T-helper 2 cell treated with Interferon-gamma antibody and Interleukin-4, amounts not matched to agents 100 ng/mL and 5 ng/mL, for 36 hours (primary cell): ENCODE data around the gene VAV2. TPM values are rescaled to one million over a fixed set of nuclear protein-coding genes. Genes with fewer than 3 reads are reported as not detected.

Source experiments
- intact Hi-C: fragments of 100-400 bp; cut with micrococcal nuclease; formaldehyde crosslinking; loops from one replicate; pipeline ENCODE4 v1.15.1; 2023
- total RNA-seq: library from RNA; stranded (reverse); gene quantifications from 2 replicates; pipeline ENCODE4 v1.2.3, GENCODE V29; 2022

Gene VAV2
- total RNA-seq, 1 donor from 2014 or later, result 7.3 TPM

DNA sequence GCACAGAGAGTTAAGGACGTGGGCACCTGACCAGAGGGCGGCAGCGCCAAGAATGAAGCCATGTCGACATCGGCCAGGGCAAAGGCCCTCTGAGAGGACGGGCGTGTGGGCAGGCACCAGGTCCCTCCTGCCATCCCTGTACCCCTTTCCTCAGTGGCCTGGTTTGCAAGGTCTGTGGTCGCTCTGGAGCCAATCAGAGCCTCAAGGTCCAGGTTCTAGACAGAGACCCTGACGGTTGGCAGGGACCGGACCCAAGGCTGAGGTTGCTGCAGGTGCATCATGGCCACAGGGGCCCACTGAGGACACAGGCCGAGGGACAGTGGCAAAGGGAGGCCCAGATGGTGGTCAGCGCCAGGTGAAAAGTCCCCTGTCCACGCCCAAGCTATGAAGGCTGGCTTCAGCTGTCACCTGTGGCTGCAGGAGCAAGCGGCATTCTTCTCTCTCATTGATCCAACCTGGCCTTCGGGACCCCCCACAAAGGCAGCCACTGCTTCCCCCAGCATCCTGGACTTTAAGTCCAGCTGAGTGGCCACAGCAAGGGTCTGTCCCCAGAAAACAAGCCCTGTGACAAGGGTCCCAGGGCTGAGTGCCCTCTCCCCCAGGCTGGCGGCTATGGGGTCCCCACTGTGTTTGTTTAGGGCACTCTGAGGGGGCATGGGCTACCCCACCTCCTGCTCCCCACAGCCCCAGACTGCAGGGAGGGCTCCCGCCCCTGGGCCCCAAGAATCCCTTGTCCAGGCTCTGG, 48.9 kb downstream of the VAV2 start:
- intact Hi-C loops, result no loop called here

DNA sequence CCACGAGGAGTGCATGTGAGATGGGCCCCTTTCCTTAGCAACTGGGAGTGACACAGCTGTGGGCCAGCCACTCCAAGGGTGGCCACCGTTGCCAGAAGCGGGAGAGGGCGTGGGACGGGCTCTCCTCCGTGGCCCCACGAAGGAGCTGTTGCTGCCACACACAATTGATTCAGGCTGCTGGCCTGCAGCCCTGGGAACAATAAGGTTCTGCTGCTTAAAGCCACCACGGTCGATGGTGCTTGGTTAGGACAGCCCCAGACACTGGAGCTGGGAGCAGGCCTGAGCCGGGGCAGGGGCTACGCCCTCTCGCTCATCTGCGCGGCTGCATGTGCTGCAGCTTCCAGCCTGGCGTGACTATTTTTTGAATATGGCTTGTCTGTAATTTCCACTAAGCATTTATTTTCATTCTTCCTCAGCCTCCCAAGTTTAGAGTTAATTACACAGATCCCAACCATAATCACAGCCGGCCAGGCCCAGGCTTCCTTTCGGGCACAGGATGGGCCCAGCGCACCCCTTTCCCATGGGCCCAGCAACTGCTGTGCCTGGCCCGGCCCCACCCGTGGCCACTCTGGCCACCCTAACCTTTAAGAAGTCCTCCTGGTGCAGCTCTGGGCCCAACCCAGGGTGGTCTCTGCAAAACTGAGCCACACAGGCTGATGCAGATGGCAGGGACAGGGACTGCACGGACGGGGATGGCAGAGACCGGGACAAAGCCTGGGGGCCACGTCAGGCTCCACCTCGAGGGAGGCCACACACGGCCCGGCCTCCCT, 49.7 kb downstream of the VAV2 start:
- intact Hi-C loops, result no loop called here

DNA sequence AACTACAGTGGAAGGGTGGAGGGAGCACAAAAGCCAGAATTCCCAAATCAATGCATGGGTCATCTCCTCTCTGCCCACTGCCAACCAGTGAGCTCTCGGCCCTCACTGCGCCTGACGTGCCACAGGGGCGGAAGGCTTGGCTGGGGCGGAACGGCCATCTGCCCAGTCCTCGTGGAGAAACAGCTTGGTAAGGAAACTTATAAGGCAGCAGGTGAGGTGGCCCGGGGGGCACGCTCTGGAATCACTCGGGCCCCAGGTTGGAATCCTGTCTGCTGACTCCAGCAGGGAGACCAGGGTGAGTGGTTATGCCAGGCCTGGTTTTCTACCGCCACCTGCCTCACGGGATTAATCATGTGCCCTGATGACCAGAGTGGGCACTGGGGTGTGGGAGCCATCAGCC, 52.3 kb downstream of the VAV2 start:
- intact Hi-C loops, result no loop called here

DNA sequence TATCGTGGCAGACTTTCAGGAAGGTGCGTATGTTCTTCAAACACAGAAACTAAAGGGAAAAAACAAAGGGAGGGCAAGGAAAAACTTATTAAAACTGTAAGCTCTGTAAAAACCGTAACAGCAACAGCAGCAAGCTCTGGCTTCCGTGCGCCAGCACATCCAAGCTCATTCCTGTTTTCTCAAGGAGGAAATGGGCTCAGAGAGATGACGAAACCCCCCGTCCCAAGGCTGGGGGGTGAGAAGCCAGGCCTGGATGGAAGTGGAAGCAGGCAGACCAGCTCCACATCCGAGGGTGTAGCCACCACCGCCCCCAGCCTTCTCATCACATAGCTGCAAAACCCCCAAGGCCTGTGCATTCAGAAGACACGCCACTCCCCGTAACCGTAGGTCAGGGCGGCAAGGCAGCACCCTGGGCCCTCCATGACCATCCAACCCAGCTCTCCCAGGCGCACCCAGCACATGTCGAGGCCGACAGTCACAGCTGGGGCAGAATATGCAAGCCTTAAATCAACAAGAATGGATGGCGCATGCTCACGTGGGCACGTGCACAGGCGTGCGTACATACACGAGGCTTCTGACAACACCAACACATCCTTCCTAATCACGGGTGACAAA, 52.8 kb downstream of the VAV2 start:
- intact Hi-C loops, result no loop called here

DNA sequence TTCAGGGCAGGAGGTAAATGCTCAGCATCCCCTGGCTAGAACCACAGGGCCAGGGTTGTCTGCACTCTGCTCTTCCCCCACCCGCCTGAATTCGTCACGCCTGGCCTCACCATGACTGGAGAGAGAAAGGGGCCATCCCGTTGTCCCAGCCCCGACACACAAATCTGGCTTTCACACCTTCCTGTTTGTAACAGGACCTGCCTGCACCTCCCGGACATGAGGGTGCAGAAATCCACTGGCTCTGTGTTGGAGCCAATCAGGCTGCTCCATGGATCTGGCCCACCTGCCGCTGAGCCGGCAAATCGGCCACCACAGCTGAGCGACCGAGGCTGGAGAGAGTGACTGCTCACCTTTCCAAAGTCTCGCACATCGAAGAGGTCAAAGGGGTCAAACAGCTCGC, 53.4 kb downstream of the VAV2 start:
- intact Hi-C loops, result no loop called here

DNA sequence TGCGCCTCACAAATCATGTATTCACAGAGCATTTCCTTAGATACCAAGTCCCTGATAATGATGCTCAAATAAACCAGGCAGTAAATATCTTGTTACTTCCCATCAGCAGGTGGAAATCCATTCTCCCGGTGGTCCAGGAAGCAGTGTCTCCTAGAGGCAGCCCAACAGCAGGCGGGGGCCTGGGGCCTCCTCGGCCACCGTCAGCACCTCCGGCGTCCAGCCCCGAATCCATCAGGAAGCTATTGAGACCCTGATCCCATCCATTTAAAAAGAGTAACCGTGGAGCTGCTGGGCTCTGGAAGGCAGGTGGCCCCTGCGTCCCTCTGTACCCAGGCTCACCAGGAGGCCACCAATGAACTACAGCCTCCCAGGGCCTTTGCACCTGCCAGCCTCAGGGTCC, 54.0 kb downstream of the VAV2 start:
- intact Hi-C loops, result no loop called here

DNA sequence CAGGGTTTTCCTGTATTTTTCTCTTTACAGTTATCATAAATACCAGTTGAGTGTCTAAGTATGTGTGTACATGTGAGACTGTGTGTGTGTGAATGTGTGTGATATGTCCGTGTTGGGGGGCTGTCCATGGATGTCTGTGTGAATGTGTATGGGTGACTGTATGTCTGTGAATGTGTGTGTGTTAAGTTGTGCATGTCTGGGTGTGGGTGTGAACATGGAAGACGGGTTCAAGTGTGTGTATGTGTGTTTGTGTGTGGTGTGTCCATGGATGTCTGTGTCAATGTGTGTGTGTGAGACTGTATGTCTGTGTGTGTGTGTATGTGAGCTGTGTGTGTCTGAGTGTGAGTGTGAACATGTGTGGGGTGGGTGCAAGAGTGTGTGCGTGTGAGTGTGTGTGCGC, 55.0 kb downstream of the VAV2 start:
- intact Hi-C loops, result no loop called here

DNA sequence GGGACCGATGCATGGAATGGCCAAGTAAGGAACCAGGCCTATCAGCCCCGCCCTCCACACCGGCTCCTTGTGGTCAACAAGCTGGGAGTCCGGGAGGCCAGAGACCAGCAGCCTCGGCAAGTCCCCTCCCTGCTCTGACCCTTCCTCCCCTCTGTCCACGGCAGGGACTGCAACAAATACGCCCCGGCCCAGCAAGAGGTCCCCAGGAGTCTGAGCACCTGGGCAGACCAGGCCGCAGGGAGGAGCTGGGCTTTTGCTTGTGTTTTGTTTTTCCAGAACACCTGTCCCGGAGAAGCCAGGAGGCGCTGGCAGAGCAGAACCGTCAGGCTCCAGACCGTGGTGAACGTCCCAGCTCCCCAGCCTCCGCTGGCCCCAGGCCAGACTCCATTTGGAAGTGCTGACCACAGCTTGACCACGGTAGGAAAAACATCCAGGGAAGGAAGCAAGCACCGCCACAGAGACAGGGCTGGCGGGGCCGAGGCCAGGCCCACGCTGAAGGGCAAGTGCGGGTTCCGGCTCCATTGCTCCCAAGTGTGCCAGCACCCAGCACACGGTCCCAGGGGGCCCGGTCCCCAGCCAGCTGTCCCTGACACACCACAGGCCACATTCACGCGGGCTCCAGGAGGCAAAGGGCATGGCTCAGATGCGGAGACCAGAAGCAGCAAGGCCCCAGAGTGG, 56.7 kb downstream of the VAV2 start:
- intact Hi-C loops, result no loop called here

DNA sequence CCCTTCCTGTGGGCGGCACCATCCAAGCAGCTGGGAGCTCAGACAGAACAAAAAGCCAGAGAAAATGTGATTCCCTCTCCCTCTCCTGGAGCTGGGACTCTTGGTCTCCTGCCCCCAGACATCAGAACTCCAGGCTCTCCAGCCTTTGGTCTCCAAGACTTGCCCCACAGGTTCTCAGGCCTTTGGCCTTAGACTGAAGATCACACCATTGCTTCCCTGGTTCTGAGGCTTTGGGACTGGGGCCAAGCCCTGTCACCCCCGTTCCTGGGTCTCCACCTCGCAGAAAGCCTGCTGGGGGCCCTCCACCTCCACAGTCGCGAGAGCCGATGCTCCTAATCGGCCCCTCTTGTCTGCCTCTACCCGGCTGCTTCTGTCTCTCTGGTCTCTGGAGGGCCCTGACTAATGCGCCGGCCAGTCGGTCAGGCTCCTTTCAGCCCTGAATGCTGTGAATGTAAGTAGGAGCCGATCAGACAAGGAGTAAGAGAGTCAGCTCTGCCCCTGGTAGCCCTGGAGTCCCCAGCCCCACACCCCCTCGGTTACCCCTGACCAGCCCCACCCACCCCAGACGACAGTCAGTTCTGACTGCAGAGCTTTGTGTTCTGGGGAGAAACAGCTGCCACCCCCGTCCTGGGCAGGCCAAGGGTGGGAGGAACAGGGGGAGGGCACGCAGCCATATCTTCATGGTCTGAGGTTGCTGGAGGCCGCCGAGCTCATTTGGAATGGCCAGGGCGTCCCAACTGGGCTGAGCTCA, 57.5 kb downstream of the VAV2 start:
- intact Hi-C loops, result no loop called here

DNA sequence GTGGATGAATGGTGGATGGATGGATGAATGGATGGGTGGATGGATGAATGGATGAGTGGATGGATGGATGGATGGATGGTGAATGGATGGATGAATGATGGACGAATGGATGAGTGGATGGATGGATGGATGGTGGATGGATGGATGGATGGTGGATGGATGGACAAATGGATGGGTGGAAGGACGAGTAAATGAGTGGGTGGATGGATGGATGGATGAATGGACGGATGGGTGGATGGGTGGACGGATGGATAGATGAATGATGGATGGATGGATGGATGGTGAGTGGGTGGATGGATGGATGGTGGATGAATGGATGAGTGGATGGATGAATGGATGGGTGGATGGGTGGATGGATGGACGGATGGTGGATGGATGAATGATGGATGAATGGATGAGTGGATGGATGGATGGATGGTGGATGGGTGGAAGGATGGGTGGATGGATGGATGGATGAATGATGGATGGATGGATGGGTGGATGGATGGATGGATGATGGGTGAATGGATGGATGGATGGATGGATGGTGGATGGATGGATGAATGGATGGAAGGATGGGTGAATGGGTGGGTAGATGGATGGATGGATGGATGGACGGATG, 58.6 kb downstream of the VAV2 start:
- intact Hi-C loops, result no loop called here

DNA sequence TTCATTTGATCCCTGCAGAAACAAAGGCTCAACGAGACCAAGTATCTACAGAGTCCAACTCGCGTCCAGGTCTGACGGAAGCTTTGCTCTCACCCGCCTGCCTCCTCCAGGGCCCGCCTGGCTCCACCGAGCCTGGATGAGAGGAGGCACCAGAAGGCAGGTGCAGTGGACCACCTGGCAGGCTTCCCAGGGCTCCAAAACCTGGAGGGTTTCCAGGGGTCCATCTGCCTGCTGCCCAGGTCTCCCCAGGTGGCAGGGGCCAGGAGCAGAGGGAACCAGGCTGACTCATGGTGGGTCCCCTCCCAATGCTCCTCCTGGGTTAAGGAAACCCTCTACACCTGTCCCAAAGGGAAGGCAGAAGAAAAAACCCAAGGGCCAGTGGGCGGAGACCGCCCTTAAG, 59.5 kb downstream of the VAV2 start:
- intact Hi-C loops, result no loop called here

DNA sequence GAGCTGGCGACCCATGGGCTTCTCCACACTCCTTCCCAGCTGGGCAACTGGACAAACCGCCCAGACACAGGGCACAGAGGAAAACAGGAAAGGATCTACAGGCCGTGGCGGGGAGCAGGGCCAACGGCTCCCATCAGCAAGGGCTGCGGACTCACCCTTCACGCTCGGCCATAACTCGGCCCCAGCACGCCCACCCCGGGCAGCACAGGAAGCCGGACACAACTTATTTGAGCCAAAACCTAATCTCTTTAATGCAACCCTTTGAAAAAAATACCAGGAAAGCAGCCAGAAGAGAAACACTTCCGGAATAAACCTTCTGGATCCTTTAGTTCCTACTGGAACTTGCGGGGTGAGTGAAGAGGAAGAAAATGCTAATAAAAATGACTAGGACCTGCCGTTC, 59.9 kb downstream of the VAV2 start:
- intact Hi-C loops, result no loop called here

DNA sequence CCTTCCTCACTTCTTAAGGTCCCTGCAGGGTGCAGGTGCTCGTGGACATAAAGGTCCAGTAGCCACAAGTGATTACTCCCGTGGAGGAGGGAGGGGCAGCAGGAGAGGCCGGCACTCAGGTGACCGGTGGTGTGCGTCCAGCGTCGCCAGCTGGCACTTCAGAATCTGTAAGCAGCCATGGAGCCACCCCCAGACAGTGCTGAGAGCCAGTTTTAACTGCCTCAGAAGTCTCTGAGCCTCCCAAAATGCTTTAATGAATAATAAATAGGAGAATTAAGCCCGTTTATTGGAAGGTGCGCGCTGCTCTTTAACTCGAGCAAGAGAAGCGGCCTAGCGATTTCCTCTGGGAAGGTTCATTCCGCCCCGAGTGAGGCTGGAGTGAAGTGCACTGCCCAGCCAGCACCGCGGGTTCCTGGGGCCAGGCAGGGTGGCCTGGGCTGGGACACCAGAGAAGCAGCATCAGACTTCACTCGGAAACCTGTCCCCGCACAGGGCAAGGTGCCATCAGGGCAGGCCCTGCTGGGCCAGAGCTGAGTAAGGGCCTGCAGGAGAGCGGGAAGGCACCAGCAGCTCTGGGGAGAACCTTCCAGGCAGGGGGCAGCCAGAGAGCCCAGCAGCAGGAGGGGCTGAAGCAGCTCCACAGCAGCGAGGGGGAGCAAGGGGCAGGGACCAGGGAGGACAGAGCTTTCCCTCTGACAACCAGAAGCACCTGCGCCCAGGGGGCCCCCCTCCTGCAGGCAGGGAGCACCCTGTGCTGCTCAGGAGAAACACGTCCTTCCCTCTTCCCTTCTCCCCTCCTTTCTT, 61.2 kb downstream of the VAV2 start:
- intact Hi-C loops, result no loop called here

DNA sequence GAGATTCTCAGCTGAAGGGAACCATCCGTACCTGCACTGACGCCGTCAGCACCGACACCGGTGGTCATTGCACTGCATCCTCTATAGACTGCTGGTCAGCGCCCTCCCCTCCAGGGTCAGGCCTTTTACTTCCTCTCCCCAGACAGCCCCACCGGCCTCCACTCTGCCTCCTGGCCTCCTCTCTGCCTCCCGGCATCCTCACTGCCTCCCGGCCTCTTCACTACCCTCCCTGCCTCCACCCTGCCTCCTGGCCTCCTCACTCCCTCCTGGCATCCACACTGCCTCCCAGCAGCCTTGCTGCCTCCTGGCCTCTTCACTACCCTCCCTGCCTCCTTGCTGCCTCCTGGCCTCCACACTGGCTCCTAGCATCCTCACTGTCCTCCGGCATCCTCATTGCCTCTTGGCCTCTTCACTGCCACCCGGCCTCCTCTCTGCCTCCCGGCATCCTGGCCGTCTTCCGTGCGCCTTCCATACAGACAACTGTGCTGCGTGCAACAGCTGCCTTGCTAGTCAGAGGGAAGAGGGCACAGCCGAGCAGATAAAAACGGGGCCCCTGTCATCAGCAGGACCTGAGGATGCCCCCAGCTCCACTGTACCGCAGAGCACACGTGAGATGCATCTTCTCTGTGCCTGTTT, 62.0 kb downstream of the VAV2 start:
- intact Hi-C loops, result no loop called here

DNA sequence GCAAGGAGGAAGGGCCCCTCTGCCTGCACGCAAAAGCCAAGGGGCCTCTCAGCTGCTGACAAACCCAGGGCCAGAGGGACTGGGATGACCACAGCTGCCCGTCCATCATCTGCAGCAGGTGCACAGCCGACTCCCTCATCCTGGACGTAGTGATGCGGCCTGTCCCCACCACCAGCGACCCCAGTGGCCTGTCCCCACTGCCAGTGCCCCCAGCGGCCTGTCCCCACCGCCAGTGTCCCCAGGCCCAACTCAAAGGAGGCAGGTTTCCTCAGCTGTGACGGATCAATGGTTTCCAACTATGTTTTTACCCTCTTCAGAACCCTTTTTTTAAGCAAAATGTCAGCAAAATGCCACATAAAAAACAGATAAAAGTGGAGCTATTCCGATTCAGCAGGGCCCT, 62.5 kb downstream of the VAV2 start:
- intact Hi-C loops, result no loop called here

DNA sequence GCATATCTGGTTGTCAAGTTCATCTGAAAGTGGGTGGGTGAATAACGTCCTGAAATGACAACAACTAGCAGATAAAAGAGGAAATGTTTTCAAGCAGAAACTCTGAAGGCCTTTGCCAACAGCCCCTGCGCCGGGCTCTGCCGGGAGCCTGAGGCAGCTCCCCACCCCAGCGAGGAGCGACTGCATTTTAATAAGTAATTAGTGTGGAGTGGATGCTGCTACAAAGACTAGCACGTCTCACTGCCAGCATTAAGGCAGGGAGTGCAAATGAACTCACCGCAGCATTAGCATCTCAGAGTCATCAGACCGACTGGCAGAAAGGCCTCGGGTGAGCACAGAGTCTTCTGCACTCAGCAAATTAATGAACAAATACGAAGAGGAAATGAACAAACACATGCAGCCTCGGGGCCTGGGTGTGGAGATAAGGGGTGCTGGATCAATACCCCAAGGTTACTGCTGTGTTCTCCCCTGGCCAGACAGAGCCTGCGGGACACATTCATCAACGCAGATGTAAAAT, 63.8 kb downstream of the VAV2 start:
- intact Hi-C loops, result no loop called here

DNA sequence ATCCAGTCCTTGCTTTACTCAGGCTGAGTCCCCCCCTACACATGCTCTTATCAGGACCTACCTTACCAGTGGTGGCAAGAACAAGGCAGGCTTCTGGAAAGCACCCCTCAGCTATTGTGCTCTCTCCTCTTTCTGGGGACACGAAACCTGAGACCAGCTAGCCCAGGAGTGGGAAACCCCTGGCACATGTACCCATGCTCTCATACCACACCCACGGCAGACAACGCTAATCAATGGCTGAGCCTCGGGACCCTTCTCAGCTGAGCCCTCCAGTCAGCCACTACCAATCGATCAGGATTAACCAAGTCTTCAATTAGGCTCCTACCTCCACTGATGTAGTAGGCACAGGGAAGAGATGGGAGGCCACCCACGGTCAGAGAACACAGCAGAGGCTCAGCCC, 65.1 kb downstream of the VAV2 start:
- intact Hi-C loops, result no loop called here

DNA sequence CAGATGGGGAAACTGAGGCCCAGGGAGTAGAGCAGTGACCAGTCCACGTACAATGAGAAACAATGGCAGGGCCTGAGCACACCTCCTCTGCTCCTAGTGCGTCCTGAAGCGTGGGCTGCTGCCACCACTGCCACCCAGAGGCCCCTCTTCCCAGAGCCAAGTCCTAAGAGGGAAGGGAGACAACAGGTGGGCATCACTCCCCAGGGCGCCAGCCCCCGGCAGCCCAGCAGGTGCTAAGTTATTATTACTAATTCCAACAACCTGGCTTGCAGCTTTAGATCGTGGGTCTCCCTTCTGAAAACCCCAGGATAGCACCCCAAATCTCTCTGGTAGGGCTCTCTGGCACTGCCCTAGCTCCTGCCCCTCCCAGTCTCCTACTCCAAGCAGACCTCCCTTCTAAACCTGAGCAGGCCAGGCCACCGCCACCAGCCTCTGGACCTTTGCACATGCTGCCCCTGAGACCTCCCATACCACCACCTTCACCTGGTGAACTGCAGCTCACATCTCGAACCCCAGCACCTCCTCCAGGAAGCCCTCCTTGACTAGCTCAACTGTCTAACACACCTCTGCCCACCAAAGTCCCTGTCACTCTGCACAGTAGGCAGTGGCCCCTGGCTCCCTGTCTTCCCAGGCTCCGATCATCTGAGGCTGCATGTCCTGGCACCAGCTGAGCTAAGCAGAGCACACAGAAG, 65.8 kb downstream of the VAV2 start:
- intact Hi-C loops, result no loop called here

DNA sequence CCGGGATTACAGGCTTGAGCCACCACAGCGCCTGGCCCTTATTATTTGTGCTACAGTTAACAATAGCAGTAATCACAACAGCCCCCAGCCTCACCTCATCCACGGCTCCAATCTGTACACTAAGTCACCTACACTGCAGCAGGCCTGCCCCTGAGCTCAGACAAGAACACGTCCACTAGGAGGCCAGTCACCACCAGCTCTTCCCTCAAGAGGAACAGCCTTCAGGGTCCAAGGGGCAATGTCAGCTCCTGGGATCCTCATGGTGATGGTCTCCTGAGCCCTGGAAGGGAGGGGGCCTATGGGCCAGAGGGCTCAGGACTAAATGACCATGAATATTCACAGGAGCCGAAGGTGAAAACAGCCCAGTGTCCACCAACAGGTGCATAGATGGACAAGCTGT, 67.7 kb downstream of the VAV2 start:
- intact Hi-C loops, result no loop called here
